HG03432 (cell line): Measurements from ENCODE around the gene TP53I11.
A peak's percentile ranks its signal among the peaks of the same experiment; 100 is the strongest.

Experiments used
- ATAC-seq: cut with Tn5 transposase; IDR thresholded peaks from one replicate; pipeline ENCODE4 v1.9.1; 2021; ENCODE audit warnings: mild to moderate bottlenecking, moderate library complexity; ENCODE audit not compliant: unreplicated experiment

Gene TP53I11

DNA sequence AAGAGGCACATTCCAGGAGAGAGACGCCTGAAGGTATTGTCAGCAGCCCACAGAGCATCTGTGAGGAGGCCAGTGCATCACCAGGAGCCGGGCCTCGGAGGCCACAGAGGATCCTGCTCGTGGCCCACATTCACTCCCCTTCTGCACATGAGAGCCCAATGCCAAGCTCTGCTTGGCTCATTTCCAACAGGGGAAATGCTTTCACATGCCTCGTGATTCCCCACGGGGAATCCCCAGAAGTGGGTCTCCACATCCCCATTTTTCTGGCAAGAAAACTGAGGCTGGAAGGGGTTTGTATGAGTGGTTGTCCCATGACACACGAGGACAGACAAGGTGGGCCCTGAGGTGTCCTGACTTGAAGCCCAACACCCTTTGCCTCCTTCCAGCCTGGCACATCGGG lies 34.4 kb downstream of the TP53I11 start:
- no peak for ATAC-seq

- ATAC-seq = no peak
Measured at GRCh38 chr11:44915621-44916020, 35.1 kb downstream of the TP53I11 start.

DNA sequence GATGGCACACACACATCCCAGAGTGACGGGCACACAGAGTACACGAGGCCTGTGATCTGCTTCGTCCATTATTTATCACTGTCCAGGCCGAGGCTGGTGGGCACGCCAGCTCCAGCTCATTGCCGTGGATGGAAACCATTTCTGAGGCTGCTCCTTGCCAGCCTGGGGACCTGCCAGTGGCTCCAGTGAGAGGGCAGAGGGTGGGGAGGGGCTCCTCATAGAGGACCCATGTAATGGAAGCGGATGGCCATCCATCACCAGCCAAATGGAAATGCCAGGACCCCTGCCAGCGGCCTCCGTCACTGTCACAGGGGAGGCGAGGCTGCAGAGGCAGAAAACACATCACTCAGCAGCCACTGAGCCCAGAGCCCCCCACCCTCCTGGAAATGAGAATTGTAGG lies 35.7 kb downstream of the TP53I11 start:
- no peak for ATAC-seq

DNA sequence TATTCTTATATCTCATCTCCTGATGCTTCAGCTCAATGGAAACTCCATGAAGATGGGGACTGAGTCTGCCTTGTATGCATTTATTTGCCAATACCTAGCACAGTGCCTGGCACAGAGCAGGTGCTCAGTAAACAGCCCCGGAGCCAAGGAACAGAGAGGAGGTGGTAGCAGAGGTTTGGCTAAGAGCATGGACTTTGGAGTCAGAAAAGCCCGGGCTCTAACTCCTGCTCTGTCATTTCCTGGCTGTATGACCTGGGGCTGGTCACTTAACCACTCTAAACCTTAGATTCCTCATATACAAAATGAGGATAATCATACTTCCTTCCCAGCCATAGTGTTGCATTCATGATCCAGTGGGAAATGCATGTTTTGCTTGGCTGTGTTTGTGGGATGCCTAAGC lies 36.6 kb downstream of the TP53I11 start:
- ATAC-seq = no peak

GRCh38 chr11:44913502-44913901 lies 37.2 kb downstream of the TP53I11 start:
- no peak for ATAC-seq

GRCh38 chr11:44912270-44912987 lies 38.3 kb downstream of the TP53I11 start:
- no peak for ATAC-seq

- ATAC-seq = peak; percentile 59
Measured at GRCh38 chr11:44911029-44911814, 39.5 kb downstream of the TP53I11 start.

DNA sequence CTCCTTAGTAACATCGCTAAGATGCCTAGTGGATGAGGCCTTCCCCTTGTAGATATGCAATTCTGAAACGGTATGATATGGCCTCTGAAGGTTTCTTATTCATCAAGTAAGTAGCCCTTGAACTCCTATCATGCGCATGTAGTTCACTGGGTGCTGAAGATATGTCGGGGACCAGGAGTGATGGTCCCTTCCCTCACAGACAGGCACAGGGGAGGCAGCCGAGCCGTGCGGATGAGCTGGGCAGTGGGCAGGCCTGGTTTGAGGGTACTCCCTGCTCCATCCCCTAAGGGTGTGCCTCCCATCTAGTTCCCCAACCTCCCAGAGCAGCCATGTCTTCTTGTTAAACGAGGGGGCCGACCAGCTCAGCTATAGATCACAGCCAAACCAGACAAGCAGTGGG lies 40.1 kb downstream of the TP53I11 start:
- ATAC-seq = no peak

- no peak for ATAC-seq
Measured at GRCh38 chr11:44909557-44909956, 41.1 kb downstream of the TP53I11 start.

GRCh38 chr11:44906649-44907048 lies 44.0 kb downstream of the TP53I11 start:
- no peak for ATAC-seq

DNA sequence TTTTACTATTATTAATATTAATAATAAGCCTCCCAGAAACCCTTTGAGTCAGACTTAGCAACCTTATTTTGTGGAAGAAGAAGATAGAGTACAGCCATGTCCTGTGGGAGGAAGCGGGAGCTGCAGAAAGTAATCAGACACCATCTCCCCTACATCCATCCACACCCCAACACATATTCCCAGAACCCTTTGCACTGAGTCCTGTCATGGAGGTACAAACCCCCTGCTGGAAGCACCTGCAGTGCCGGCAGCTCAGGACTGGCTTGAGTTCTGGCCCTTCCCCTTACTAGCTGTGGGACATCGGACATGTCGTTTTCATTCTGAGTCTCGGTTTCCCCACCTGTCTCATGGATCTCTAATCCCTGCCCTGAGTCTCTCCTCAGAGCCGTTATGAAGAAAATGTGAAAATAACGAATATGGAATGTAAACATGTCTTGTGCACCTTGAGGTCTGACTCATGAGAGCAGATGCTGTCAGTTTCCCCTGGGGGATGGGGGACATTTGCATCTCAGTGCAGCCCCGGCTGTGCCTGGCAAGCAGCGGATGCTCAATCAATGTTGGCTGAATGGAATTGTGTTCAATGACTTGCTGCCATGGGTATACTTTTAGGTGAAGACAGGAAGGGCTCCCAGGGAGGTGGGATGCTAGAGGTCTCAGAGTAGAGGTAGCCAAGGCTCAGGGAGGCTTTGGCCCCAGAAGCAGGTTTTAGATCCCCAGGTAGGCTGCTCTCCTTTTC lies 45.4 kb downstream of the TP53I11 start:
- ATAC-seq = no peak

DNA sequence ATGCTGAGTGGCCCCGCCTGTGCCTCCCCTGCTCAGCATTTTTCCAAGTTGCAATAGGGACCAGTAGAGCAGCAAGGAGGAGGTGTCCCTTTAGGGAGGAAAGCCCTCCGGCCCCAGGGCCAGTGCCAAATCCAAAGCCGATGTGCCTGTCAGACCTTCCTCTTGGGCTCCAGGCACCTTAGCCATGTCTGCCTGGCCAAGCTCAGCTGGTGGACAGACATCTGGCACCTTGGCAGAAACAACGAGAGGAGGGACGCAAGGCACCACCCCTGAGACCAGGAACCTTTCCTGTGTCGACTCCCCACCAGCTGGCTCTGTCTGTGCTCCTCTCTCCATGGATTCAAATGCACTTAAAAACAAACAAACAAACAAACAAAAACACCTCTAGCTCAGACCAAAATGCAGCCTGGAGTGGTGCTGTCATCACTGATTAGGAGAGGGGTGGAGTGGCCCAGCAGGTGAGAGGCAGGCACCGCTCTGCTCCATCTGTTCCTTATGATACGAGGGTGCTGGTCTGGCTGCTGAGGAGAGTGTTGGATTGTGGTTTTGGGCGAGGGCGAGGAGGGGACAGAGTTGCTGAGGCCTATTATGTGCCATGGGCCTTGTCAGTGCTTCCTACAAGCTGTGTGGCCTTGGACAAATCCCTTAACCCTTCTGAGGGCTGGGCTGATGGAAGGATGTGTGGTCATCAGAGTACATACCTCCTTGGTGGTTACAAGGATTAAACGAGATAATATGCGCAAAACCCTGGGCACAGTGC lies 46.2 kb downstream of the TP53I11 start:
- ATAC-seq = no peak

GRCh38 chr11:44903518-44903917 lies 47.2 kb downstream of the TP53I11 start:
- no peak for ATAC-seq

DNA sequence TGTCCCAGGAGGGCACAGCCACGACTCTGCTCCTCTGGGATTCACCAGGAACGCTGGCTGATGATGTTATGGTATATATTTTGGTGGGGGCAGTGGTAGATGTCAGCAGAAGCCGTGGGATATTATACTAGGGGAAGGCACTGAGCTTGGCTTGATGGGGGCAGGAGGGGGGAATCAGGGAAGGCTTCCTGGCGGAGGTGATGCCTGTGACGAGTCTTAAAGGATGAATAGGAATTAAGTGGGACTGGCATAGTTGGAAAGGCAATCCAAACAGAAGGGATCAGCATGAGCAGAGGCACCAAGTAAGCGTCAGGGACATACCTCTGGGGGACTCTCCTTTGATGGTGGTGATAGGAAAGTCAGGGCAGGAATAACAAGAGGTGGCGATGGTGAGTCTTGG lies 47.6 kb downstream of the TP53I11 start:
- no peak for ATAC-seq

DNA sequence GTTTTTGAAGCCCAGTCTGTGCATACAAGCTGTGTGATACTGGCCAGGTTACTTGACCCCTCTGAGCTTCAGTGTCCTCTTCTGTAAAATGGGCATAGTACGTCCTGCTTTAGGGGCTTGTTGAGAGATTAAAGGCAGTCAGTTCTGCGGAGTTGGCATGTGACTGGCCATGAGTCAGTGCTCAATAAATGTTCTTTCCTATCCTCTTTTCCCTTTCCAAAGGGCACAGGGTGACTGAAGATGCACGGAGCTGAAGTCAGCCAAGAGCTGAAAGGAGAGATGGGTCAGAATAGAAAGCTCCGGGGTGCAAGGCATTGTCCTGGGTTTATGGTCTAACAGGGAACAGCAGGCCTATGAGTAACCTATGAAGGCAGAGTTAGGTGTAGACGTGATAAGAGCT lies 48.9 kb downstream of the TP53I11 start:
- no peak for ATAC-seq

DNA sequence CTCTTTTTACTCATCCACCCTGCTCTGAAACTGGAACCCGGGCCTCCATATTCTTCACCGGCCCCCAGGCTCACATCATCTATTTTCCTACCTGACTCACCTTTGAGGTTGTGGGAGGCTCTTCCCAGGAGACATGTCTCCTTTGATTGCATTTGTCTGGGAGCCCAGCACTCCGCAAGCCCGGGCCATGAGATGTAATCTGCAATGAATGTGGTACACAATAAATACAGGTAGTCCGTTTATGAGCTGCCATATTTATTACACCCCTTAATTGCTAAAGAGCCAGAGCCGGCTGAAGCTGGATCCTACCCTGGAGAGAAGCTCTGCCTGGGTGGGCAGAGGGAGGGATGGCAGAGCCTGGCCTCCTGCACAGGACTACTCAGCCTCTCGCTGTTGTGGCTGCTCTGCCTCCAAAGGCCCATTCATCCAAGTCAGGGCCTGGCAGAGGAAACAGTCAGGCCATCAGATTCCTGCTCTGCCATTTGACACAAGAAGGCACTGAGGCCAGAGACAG lies 49.5 kb downstream of the TP53I11 start:
- ATAC-seq = no peak

GRCh38 chr11:44899959-44900358 lies 50.7 kb downstream of the TP53I11 start:
- ATAC-seq = no peak

- peak; percentile 81 for ATAC-seq
Measured at GRCh38 chr11:44893846-44894617, 56.7 kb downstream of the TP53I11 start.

- no peak for ATAC-seq
Measured at GRCh38 chr11:44893308-44893822, 57.3 kb downstream of the TP53I11 start.

DNA sequence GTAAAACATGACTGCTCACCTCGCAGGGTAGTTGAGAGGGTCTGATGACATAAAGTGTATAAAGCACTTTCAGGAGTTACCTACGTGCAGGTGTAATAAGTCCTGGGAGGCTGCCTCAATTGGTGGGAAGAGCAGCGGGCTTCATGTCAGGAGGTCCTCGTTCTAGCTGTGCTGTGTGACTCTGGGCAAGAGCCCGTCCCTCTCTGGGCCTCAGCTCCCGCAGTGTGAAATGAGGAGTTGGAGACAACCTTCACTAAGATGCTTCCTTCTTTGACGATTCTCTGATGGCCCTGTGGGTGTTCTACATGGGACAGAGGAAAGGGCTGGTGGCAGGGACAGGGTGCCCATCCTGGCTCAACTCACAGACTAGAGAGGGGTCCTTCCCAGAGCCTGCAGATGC lies 57.8 kb downstream of the TP53I11 start:
- no peak for ATAC-seq
